GM12873 (cell line): ENCODE measurements around the gene KIF13A.

ENCODE experiments used
- CTCF ChIP-seq: IDR thresholded peaks from 2 replicates; pipeline ENCODE4 v1.5.1; 2012; ENCODE audit warnings: low read depth, mild to moderate bottlenecking, moderate library complexity, low read length, control low read depth; ENCODE audit not compliant: insufficient read depth; ENCODE audit errors: missing control alignments

Gene KIF13A

GRCh38 chr6:17771609-17772008 is 215.8 kb downstream of the KIF13A start:
- no peak for TF ChIP-seq CTCF

GRCh38 chr6:17768881-17769280 is 218.6 kb downstream of the KIF13A start:
- TF ChIP-seq CTCF: no peak

GRCh38 chr6:17768388-17768787 is 219.0 kb downstream of the KIF13A start:
- TF ChIP-seq CTCF: no peak

GRCh38 chr6:17762651-17763050 is 224.8 kb downstream of the KIF13A start:
- no peak for TF ChIP-seq CTCF

GRCh38 chr6:17758119-17758518 is 229.3 kb downstream of the KIF13A start:
- no peak for TF ChIP-seq CTCF

GRCh38 chr6:17754254-17754653 is 233.2 kb downstream of the KIF13A start:
- TF ChIP-seq CTCF: no peak

GRCh38 chr6:17744019-17744756 is 243.2 kb downstream of the KIF13A start:
- TF ChIP-seq CTCF: no peak
